Inflammatory macrophage treated with lipopolysaccharide for 1 hour (primary cell): Measurements from ENCODE around the gene JAKMIP1.

Experiments
- DNase-seq, 2 donors: peaks; one replicate each; pipeline ENCODE4 v3.0.0-alpha.2; 2020 to 2022

The JAKMIP1 gene

GRCh38 chr4:6177587-6178197 is 22.7 kb downstream of the JAKMIP1 start:
- DNase-seq, result no peak

- DNase-seq, result no peak
Measured at GRCh38 chr4:6175426-6175825, 24.9 kb downstream of the JAKMIP1 start.

- no peak for DNase-seq
Measured at GRCh38 chr4:6172927-6173200, 27.5 kb downstream of the JAKMIP1 start.

GRCh38 chr4:6172093-6172926 is 28.0 kb downstream of the JAKMIP1 start:
- DNase-seq, result no peak

GRCh38 chr4:6169239-6169638 is 31.1 kb downstream of the JAKMIP1 start:
- DNase-seq, result no peak

GRCh38 chr4:6165766-6166165 is 34.6 kb downstream of the JAKMIP1 start:
- DNase-seq, result no peak

- DNase-seq, result no peak
Measured at GRCh38 chr4:6162885-6163284, 37.5 kb downstream of the JAKMIP1 start.

GRCh38 chr4:6161921-6162464 is 38.4 kb downstream of the JAKMIP1 start:
- no peak for DNase-seq

- DNase-seq, result no peak
Measured at GRCh38 chr4:6160536-6160935, 39.8 kb downstream of the JAKMIP1 start.

GRCh38 chr4:6157926-6158325 is 42.4 kb downstream of the JAKMIP1 start:
- DNase-seq, result no peak

GRCh38 chr4:6155996-6156750 is 44.2 kb downstream of the JAKMIP1 start:
- no peak for DNase-seq

- no peak for DNase-seq
Measured at GRCh38 chr4:6154875-6155274, 45.5 kb downstream of the JAKMIP1 start.

- DNase-seq, result no peak
Measured at GRCh38 chr4:6153874-6154273, 46.5 kb downstream of the JAKMIP1 start.

GRCh38 chr4:6152869-6153705 is 47.3 kb downstream of the JAKMIP1 start:
- no peak for DNase-seq

- no peak for DNase-seq
Measured at GRCh38 chr4:6150046-6150735, 50.2 kb downstream of the JAKMIP1 start.

- DNase-seq, result no peak
Measured at GRCh38 chr4:6148506-6149205, 51.7 kb downstream of the JAKMIP1 start.

GRCh38 chr4:6147441-6147840 is 52.9 kb downstream of the JAKMIP1 start:
- no peak for DNase-seq

GRCh38 chr4:6143603-6144181 is 56.7 kb downstream of the JAKMIP1 start:
- DNase-seq, result no peak

- no peak for DNase-seq
Measured at GRCh38 chr4:6142935-6143602, 57.3 kb downstream of the JAKMIP1 start.

GRCh38 chr4:6142511-6142910 is 57.8 kb downstream of the JAKMIP1 start:
- no peak for DNase-seq

GRCh38 chr4:6141554-6141953 is 58.8 kb downstream of the JAKMIP1 start:
- DNase-seq, result no peak
